GM12875 (cell line): Measurements from ENCODE around the gene IBTK.
"Not testable (repeated sequence)": the region's sequence is repeated elsewhere in the genome, so short reads cannot be mapped to it uniquely, and the experiment has no call there.

ENCODE experiments used
- H3K4me3 ChIP-seq: one replicate; pipeline ENCODE4 v1.5.1; 2011; ENCODE audit warnings: low read depth, low read length, control low read depth
- TF ChIP-seq, protein P1 (sequence below): IDR thresholded peaks from 2 replicates; pipeline ENCODE4 v1.5.1; 2011; ENCODE audit warnings: low read depth, mild to moderate bottlenecking, control low read depth, inconsistent platforms, low read length, moderate library complexity, borderline replicate concordance; ENCODE audit not compliant: insufficient read depth

Gene IBTK

GRCh38 chr6:82268301-82268846 lies 20.8 kb upstream of the IBTK start:
- no peak overlapping the region for H3K4me3 ChIP-seq
- TF ChIP-seq, protein P1, sequence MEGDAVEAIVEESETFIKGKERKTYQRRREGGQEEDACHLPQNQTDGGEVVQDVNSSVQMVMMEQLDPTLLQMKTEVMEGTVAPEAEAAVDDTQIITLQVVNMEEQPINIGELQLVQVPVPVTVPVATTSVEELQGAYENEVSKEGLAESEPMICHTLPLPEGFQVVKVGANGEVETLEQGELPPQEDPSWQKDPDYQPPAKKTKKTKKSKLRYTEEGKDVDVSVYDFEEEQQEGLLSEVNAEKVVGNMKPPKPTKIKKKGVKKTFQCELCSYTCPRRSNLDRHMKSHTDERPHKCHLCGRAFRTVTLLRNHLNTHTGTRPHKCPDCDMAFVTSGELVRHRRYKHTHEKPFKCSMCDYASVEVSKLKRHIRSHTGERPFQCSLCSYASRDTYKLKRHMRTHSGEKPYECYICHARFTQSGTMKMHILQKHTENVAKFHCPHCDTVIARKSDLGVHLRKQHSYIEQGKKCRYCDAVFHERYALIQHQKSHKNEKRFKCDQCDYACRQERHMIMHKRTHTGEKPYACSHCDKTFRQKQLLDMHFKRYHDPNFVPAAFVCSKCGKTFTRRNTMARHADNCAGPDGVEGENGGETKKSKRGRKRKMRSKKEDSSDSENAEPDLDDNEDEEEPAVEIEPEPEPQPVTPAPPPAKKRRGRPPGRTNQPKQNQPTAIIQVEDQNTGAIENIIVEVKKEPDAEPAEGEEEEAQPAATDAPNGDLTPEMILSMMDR = no peak

- TF ChIP-seq, protein P1 = no peak
- H3K4me3 ChIP-seq = no peak overlapping the region
These were observed 17.3 kb upstream of the IBTK start for GRCh38 chr6:82264824-82265223.

- TF ChIP-seq, protein P1 = no peak
- no peak overlapping the region for H3K4me3 ChIP-seq
These were observed 16.8 kb upstream of the IBTK start for GRCh38 chr6:82264321-82264720.

DNA sequence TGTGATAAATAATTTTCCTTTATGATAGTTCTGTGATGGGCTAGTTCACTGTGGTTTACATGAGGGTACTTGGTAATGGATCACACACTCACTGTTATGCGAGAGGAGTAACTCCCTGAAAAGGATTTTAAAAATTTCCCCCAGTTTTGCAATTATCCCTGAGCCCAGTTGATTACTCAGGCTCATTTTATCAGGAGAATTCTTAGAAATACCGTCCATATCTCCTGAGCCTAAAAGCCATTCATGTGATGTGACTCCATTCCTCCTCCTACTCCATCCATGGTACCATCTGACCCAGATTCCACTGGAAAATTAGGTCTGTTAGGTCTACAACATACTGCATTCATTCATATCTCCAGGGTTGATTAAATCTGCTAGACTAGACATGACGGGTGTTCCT lies 16.4 kb upstream of the IBTK start:
- TF ChIP-seq, protein P1 = no peak
- no peak overlapping the region for H3K4me3 ChIP-seq

GRCh38 chr6:82260997-82261732 lies 13.6 kb upstream of the IBTK start:
- TF ChIP-seq, protein P1 = no peak
- no peak overlapping the region for H3K4me3 ChIP-seq

DNA sequence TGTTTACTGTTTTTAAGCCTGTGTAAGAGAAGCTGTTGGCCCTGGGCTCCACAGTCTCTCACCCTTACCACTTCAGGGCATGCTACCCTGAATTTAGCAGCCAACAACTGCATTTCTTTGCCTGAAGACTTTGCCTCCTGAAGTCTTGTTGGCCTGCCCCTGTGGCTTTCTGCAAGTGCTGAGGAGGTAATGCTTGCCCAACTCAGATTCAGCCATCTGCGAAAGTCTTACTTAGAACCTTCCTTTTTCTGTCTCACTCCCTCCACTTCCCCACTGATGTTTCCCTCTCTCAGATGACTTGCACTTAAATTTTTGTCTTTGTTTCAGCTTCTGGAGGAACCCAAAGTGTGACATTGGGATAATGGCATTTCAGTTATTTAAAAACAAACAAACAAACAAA lies 11.8 kb upstream of the IBTK start:
- no peak overlapping the region for H3K4me3 ChIP-seq
- TF ChIP-seq, protein P1 = no peak

GRCh38 chr6:82257088-82257774 lies 9.7 kb upstream of the IBTK start:
- TF ChIP-seq, protein P1 = no peak
- H3K4me3 ChIP-seq = no peak overlapping the region

DNA sequence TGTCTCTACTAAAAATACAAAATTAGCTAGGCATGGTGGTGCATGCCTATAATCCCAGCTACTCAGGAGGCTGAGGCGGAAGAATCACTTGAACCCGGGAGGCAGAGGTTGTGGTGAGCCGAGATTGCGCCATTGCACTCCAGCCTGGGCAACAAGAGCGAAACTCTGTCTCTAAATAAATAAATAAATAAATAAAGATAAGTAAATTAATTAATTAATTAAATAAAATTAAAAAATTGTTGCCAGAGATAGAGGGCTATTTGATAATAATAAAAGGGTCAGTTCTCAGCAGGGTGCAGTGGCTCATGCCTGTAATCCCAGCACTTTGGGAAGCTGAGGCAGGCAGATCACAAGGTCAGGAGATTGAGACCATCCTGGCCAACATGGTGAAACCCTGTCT lies 7.2 kb upstream of the IBTK start:
- not testable (repeated sequence) for H3K4me3 ChIP-seq
